T-helper 1 cell treated with Interleukin-12 subunit alpha and Interleukin-12 subunit beta and Interleukin-4 antibody, amounts not matched to agents 30 μg/mL and 1 μg/mL, for 36 hours (primary cell): ENCODE data around the gene CYP19A1.

Source experiments
- H3K27ac Mint-ChIP-seq: one replicate; pipeline ENCODE4 v1.8.0; 2021; ENCODE audit warnings: mild to moderate bottlenecking, mixed read lengths
- H3K27me3 Mint-ChIP-seq: one replicate; pipeline ENCODE4 v1.8.0; 2021; ENCODE audit warnings: low read depth, mixed read lengths
- H3K36me3 Mint-ChIP-seq: one replicate; pipeline ENCODE4 v1.8.0; 2021; ENCODE audit warnings: low read depth, mixed read lengths
- H3K4me1 Mint-ChIP-seq: one replicate; pipeline ENCODE4 v1.8.0; 2021; ENCODE audit warnings: low read depth, mixed read lengths
- H3K4me3 Mint-ChIP-seq: one replicate; pipeline ENCODE4 v1.8.0; 2021; ENCODE audit warnings: mild to moderate bottlenecking, moderate library complexity, mixed read lengths
- H3K9me3 Mint-ChIP-seq: one replicate; pipeline ENCODE4 v1.8.0; 2021; ENCODE audit warnings: mixed read lengths

CYP19A1 gene

GRCh38 chr15:51368751-51369450 lies 30.5 kb upstream of the CYP19A1 start:
- no peaks in the 10 kb centered on the region for H3K36me3 Mint-ChIP-seq
- no peak overlapping the region for H3K27ac Mint-ChIP-seq
- H3K27me3 Mint-ChIP-seq, result no peaks in the 10 kb centered on the region
- H3K4me1 Mint-ChIP-seq, result no peaks in the 10 kb centered on the region
- H3K9me3 Mint-ChIP-seq, result no peaks in the 10 kb centered on the region
- H3K4me3 Mint-ChIP-seq, result no peak overlapping the region

GRCh38 chr15:51368307-51368706 lies 29.9 kb upstream of the CYP19A1 start:
- Mint-ChIP-seq H3K4me1 (no peaks in the 10 kb centered on the region), H3K36me3 (no peaks in the 10 kb centered on the region), H3K4me3 (no peak overlapping the region), H3K27ac (no peak overlapping the region), H3K27me3 (no peaks in the 10 kb centered on the region), H3K9me3 (no peaks in the 10 kb centered on the region)

GRCh38 chr15:51367322-51367976 lies 29.1 kb upstream of the CYP19A1 start:
- Mint-ChIP-seq H3K4me3 (no peak overlapping the region), H3K4me1 (no peaks in the 10 kb centered on the region), H3K36me3 (no peaks in the 10 kb centered on the region), H3K27ac (no peak overlapping the region), H3K27me3 (no peaks in the 10 kb centered on the region), H3K9me3 (no peaks in the 10 kb centered on the region)

GRCh38 chr15:51366920-51367319 lies 28.5 kb upstream of the CYP19A1 start:
- Mint-ChIP-seq H3K27ac (no peak overlapping the region), H3K36me3 (no peaks in the 10 kb centered on the region), H3K4me3 (no peak overlapping the region), H3K4me1 (no peaks in the 10 kb centered on the region), H3K27me3 (no peaks in the 10 kb centered on the region), H3K9me3 (no peaks in the 10 kb centered on the region)

GRCh38 chr15:51366071-51366470 lies 27.7 kb upstream of the CYP19A1 start:
- no peak overlapping the region for H3K27ac Mint-ChIP-seq
- H3K27me3 Mint-ChIP-seq, result no peaks in the 10 kb centered on the region
- no peaks in the 10 kb centered on the region for H3K9me3 Mint-ChIP-seq
- H3K36me3 Mint-ChIP-seq, result no peaks in the 10 kb centered on the region
- no peaks in the 10 kb centered on the region for H3K4me1 Mint-ChIP-seq
- H3K4me3 Mint-ChIP-seq, result no peak overlapping the region

GRCh38 chr15:51365417-51365816 lies 27.0 kb upstream of the CYP19A1 start:
- H3K4me1 Mint-ChIP-seq, result no peaks in the 10 kb centered on the region
- H3K27ac Mint-ChIP-seq, result no peak overlapping the region
- H3K4me3 Mint-ChIP-seq, result no peak overlapping the region
- no peaks in the 10 kb centered on the region for H3K27me3 Mint-ChIP-seq
- no peaks in the 10 kb centered on the region for H3K9me3 Mint-ChIP-seq
- H3K36me3 Mint-ChIP-seq, result no peaks in the 10 kb centered on the region

- Mint-ChIP-seq H3K9me3 (no peaks in the 10 kb centered on the region), H3K4me3 (no peak overlapping the region)
Measured at GRCh38 chr15:51363383-51363782, 25.0 kb upstream of the CYP19A1 start.

GRCh38 chr15:51359981-51360380 lies 21.6 kb upstream of the CYP19A1 start:
- no peaks in the 10 kb centered on the region for H3K27me3 Mint-ChIP-seq
- H3K4me3 Mint-ChIP-seq, result no peak overlapping the region
- H3K9me3 Mint-ChIP-seq, result no peaks in the 10 kb centered on the region
- H3K36me3 Mint-ChIP-seq, result no peaks in the 10 kb centered on the region
- H3K4me1 Mint-ChIP-seq, result peaks cover 2% of the 10 kb centered on the region
- H3K27ac Mint-ChIP-seq, result no peak overlapping the region

More at GRCh38 chr15:51363383-51363782, 25.0 kb upstream of the CYP19A1 start:
- Mint-ChIP-seq H3K27ac (no peak overlapping the region), H3K4me1 (no peaks in the 10 kb centered on the region), H3K36me3 (no peaks in the 10 kb centered on the region), H3K27me3 (no peaks in the 10 kb centered on the region)

- peaks cover 2% of the 10 kb centered on the region for H3K4me1 Mint-ChIP-seq
- no peak overlapping the region for H3K4me3 Mint-ChIP-seq
- no peaks in the 10 kb centered on the region for H3K36me3 Mint-ChIP-seq
Measured at GRCh38 chr15:51356983-51357382, 18.6 kb upstream of the CYP19A1 start.

GRCh38 chr15:51356147-51356546 lies 17.8 kb upstream of the CYP19A1 start:
- Mint-ChIP-seq H3K4me3 (no peak overlapping the region), H3K9me3 (no peaks in the 10 kb centered on the region), H3K27me3 (peaks cover 15% of the 10 kb centered on the region), H3K4me1 (peaks cover 2% of the 10 kb centered on the region), H3K36me3 (no peaks in the 10 kb centered on the region), H3K27ac (no peak overlapping the region)

More at GRCh38 chr15:51356983-51357382, 18.6 kb upstream of the CYP19A1 start:
- H3K9me3 Mint-ChIP-seq, result no peaks in the 10 kb centered on the region
- peaks cover 15% of the 10 kb centered on the region for H3K27me3 Mint-ChIP-seq
- no peak overlapping the region for H3K27ac Mint-ChIP-seq

GRCh38 chr15:51355096-51355495 lies 16.7 kb upstream of the CYP19A1 start:
- peaks cover 15% of the 10 kb centered on the region for H3K27me3 Mint-ChIP-seq
- H3K36me3 Mint-ChIP-seq, result no peaks in the 10 kb centered on the region
- no peak overlapping the region for H3K4me3 Mint-ChIP-seq
- no peak overlapping the region for H3K27ac Mint-ChIP-seq
- no peaks in the 10 kb centered on the region for H3K9me3 Mint-ChIP-seq
- peaks cover 2% of the 10 kb centered on the region for H3K4me1 Mint-ChIP-seq

GRCh38 chr15:51353976-51354375 lies 15.6 kb upstream of the CYP19A1 start:
- H3K36me3 Mint-ChIP-seq, result no peaks in the 10 kb centered on the region
- no peaks in the 10 kb centered on the region for H3K9me3 Mint-ChIP-seq
- no peak overlapping the region for H3K4me3 Mint-ChIP-seq
- no peak overlapping the region for H3K27ac Mint-ChIP-seq
- peaks cover 15% of the 10 kb centered on the region for H3K27me3 Mint-ChIP-seq
- peaks cover 2% of the 10 kb centered on the region for H3K4me1 Mint-ChIP-seq

GRCh38 chr15:51350723-51351122 lies 12.3 kb upstream of the CYP19A1 start:
- H3K27me3 Mint-ChIP-seq, result peaks cover 28% of the 10 kb centered on the region
- peaks cover 4% of the 10 kb centered on the region for H3K4me1 Mint-ChIP-seq
- no peaks in the 10 kb centered on the region for H3K36me3 Mint-ChIP-seq
- H3K9me3 Mint-ChIP-seq, result no peaks in the 10 kb centered on the region
- no peak overlapping the region for H3K4me3 Mint-ChIP-seq
- H3K27ac Mint-ChIP-seq, result no peak overlapping the region

GRCh38 chr15:51349156-51349844 lies 10.9 kb upstream of the CYP19A1 start:
- peaks cover 4% of the 10 kb centered on the region for H3K4me1 Mint-ChIP-seq
- H3K27ac Mint-ChIP-seq, result no peak overlapping the region
- H3K36me3 Mint-ChIP-seq, result no peaks in the 10 kb centered on the region
- H3K4me3 Mint-ChIP-seq, result no peak overlapping the region
- H3K9me3 Mint-ChIP-seq, result no peaks in the 10 kb centered on the region
- peaks cover 37% of the 10 kb centered on the region for H3K27me3 Mint-ChIP-seq

GRCh38 chr15:51348688-51349087 lies 10.3 kb upstream of the CYP19A1 start:
- H3K4me1 Mint-ChIP-seq, result peaks cover 4% of the 10 kb centered on the region
- H3K27ac Mint-ChIP-seq, result no peak overlapping the region
- H3K9me3 Mint-ChIP-seq, result no peaks in the 10 kb centered on the region
- H3K27me3 Mint-ChIP-seq, result peaks cover 41% of the 10 kb centered on the region
- H3K36me3 Mint-ChIP-seq, result no peaks in the 10 kb centered on the region
- H3K4me3 Mint-ChIP-seq, result no peak overlapping the region
